GM15510 (cell line): Measurements from ENCODE around the gene CTXN3.

Experiments used
- POLR2A ChIP-seq: IDR thresholded peaks from 3 replicates; pipeline ENCODE4 v1.6.1; 2011; ENCODE audit warnings: borderline replicate concordance; ENCODE audit not compliant: insufficient read length; ENCODE audit errors: extremely low read depth

The CTXN3 gene

DNA sequence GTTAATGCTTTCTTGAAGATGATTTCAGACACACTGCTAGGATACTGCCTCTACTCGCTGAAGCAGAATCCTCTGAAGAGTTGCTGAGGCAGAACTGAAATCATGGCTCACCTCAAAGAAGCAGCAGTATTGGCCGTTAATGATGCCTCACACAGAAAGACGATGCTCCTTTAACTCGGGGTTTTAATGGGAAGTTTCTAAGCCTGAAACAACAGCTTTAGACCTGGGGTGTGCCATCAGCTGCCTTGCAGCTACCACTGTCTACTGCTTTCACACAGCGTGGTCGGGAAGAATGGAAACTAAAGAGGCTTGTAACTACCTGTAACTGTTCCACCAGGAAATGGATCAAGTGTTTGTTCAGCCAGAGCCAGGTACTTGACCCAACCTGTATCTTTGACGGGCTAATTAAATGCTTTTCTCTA, at the start of gene CTXN3:
TSS of gene CTXN3 (plus strand) at position 65 of the 422 bp plus-strand sequence. CDS start 8,440 bp downstream, outside the sequence.
- TF ChIP-seq POLR2A = no peak

DNA sequence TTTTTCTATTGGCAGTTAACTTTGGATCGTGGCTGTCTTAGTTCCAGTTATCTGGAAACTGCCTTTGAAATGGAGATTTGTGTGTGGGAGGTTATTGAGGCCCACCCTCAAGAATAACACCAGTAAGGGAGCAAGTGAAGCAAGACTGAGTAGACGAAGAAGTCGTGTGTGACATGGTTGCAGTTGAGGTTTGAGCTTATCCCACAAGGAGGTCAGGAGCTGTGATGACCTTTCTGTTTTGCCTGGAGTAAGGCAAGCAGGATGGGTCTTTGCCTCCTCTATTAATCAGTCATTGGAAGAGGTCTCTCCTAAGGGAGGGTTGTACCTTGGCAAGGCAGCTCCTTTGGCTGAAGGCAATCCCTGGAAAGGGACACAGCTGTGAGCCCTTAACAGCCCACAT, 49.6 kb upstream of the CTXN3 start:
- TF ChIP-seq POLR2A = no peak

DNA sequence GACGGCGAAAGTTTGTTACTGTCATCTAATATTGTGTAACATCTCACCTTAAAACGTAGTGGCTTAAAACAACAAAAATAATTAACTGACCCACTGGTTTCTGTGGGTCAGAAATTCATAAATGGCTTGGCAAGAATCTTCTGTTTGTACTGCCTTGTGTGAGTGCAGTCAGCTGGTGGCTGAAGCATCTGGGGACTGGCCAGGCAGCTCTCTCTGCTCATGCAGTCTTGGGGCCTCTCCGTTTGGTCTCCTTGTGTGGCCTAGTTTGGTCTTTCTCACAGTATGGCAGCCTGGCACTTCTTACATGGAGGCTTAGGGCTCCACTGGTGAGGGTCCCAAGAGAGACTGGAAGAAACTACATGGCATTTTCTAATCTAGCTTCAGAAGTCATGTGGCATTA, 49.0 kb upstream of the CTXN3 start:
- no peak for TF ChIP-seq POLR2A

DNA sequence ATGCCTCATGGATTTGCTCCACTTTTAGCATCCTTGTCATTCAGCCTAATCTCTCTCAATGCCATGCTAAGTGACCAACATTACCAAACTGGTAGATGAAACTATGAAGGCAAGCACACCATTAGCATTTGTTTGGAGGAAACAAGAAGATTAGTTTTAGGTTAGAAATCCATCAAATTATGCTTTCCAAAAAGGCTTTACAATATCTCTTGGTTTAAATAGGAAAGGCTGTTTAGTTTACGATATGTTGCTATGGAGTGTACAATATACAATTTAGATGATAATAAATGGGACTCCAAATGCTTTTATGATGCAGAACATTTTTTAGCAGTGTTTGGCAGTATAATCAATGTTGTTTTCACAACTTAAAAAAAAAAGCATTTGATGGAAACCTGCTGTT, 47.8 kb upstream of the CTXN3 start:
- TF ChIP-seq POLR2A = no peak

DNA sequence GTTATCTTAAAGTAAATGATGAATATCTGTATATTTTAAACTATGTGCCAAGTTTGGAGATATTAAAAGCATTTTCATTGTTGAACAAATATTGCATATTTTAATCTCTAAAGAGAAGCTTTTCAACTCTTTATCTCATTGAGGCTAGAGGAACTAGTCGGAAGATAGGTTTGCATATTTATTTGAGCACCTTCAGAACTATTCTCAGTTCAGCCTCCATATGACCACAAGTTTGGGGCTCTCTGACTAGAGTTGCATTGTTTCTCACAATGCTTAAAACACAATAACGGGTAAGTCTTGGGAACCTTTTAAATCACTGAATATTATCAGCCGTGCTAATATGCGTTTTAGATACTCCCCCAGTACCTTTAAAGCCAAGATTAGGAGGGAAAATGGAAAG, 47.3 kb upstream of the CTXN3 start:
- TF ChIP-seq POLR2A = no peak

DNA sequence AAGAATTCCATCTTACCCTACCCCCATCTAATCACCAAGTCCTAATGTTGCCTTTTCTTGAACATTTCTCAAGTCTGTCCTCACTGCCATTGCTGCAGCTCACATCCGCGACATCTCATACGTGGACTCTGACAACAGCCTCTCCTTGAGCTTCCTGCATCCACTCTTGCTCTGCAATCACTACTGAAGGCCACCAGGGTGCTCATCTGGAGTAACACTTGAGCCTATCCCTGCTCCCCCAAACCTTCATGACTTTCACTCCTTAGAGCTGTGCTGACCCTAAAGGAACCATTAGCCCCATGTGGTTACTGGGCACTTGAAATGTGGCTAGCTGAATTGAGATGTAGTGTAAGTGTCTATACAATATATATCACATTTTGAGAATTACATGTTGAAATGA, 46.4 kb upstream of the CTXN3 start:
- TF ChIP-seq POLR2A = no peak

DNA sequence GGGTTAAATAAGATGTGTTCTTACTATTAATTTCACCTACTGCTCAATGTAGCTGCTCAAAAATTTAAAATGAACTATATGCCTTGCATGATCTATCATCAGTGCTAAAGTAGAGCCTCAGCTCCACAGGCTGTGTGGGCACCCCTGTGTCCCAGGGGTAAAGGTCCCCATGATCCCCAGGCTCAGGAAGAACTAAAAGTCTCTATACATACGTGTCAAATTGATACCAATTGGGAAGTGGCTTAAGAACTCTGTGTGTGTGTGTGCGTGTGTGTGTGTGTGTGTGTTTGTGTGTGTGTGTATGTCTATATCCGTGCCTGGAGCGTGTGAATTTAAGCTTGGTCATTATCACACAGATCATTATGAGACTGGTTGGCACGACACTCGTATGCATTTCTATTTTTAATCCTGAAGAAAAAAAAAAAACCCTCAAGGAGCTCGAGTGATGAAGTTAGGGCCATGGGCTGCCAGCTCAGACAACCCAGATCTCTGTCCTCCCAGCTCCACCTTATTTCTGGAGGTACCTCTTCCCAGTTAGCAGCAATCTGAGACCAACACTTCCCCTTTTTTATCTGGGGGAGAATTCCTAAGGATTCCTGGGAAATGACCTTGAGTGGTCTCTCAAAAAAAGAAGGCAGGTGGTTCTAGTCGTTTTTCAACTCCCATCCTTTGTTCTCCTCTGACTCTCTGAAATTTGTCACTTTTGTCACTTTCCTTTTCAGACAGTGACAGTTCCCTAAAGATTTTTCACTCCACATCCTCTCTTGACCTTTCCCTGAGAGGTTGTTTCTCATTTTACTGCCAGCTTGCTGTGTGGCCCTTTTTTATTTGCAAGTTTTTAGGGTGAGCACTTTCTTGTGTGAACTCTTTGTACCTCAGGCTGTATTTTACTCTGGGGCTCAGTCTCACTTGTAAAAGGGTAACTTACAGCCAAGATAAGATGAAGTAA, 45.7 kb upstream of the CTXN3 start:
- no peak for TF ChIP-seq POLR2A

DNA sequence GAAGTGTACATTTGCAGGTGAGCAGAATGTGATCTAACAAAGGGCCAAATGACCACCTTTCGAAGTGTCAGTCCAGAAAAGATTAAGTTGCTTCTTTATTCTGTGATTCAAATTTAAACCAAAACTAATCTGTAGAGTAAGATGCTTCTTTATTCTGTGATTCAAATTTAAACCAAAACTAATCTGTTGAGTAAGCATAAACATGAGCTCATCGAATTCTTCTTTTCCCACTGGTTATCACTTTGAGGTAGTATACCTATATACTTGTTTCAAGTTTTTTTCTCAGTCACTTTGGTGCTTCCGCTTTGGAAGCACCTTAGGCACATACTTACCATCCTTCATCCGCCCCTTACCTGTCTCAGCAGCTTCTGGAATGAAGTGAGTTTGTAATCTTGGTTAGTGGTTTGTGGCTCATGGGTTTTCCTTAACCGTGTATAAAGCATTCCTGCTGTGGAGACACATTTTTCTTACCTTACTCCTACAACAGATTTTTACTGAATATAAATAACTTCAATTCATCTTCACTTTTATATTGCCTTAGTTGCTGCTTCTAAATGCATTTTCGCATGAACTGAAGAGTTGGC, 40.7 kb upstream of the CTXN3 start:
- TF ChIP-seq POLR2A = no peak

DNA sequence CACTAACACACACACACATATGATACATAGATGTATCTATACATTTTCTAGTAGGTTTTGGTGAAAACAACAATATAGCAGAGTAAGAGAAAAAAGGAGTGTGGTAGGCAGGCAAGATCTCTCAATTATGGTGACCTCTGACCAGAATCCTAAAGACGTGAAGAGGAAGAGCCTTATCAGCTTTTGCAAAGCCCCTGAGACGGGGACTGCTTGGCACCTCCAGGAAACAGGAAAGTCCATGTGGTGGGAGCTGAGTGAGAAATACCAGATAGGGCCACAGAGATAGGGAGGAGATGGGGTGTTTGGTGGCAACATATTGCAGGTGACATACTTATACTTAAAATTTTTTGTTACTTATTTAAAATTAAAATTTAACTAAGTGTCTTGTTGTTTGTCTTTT, 39.9 kb upstream of the CTXN3 start:
- TF ChIP-seq POLR2A = no peak

DNA sequence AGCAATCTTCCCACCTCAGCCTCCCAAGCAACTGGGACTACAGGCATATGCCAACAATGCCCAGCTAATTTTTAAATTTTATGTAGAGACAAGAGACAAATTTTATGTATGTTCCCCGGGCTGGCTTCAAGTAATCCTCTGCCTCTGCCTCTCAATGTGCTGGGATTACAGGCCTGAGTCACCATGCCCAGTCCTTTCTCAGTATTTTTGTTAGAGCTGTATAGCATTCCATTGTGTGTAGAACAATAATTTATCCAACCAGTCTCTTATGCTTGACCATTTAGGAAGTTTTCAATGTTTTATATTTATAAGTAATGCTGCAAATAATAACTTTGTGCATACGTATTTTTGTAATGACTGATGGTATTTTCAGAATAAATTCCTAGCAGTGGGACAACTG, 38.9 kb upstream of the CTXN3 start:
- TF ChIP-seq POLR2A = no peak

DNA sequence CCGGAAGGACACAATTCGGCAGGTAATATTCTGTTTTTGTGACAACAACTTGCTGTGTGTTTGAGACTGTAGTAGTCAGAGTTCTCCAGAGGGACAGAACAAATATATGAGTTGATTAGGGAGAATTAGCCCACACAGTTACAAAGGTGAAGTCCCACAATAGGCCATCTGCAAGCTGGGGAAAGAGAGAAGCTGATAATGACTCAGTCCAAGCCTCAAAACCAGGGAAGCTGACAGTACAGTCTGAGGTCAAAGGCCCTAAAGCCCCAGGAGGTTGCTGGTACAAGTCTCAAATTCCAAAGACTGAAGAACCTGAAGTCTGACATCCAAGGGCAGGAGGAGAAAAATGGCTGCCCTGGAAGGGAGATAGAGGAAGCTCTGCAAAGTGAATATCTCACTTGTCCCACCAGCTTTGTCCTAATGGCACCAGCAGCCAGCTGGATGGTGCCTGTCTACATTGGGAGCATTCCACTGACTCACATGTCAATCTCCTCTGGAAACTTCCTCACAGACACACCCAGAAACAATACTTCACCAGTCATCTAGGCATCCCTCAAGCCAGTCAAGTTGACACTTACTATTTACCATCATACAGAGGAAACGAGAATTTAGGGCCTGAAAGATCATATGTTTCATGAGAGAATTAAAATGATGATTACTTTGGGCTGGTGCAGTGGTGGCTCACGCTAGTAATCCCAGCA, 36.3 kb upstream of the CTXN3 start:
- no peak for TF ChIP-seq POLR2A

DNA sequence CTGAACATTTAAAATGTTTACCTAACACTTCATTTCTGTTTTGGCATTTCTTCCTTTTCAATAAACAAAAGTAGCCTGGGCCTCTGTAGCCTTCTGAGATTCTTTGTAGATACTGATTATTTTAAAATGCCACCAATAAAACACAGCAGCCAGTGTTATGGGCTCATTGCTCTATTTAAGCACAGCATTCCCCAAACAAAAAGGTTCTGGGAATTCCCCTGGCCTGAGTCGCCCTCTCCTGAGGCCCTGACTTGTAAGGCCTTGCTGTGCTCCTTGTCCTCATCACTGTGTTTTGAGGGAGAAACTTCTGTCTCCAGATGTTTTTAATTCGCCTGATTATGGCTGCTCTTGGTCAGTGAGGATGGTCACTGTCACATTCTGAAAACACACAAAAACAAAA, 33.0 kb upstream of the CTXN3 start:
- no peak for TF ChIP-seq POLR2A

DNA sequence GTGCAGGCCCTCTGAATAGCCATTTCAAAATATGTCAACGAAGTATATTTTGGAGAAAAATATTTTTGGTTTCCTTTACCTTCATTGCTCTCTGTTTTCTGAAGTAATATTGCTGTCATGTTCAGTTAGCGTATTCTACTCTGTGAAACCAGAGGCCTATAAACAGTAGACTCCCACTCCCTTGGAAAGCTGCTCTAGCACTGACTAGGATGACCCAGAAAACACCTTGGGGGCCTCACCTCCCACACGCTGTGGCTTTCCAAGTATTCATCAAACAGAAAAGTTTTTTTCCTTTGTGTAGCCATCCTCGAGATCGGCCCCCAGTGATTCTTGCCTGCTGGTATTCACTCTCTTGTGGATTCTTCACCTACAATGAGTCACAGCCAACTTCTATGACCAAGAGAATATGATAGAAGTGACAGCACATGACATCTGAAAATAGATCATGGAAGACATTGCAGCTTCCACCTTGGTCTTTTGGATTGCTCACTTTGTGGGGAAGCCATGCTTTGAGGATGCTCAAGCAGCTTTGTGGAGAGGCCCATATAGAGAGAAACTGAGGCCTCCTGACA, 28.9 kb upstream of the CTXN3 start:
- TF ChIP-seq POLR2A = no peak

DNA sequence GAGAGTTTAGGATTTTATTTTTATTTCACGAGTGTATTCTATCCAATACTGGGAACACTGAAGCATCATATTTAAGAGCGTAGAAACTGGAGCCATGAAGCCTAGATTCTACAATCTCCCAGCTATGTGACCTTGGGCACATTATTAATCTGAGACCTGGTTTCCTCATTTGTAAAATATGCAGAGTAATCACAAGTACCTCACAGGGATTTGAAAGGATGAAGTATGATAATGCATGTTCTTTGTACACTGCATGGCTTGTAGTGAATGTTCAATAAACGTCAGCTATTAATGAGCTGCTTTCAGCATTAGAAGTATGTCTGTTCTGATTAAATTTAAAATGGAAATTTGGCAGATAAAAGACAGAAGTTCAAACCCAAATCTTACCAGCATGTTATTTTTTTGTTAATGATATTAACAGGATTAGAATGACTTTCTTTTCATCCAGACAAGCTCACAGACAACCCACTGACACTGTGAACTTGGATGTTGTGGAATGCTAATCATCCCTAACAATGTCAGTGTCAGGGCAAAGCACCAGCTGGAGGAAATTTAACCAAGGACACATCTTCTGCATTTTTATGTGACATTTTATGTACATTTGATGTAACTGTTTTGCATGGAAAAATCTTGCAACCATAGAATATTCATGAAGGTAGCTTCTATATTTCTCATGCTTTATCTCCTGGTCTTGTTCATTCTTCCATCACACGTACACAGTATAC, 27.1 kb upstream of the CTXN3 start:
- no peak for TF ChIP-seq POLR2A
